GM23338 (cell line): ENCODE measurements around the gene MAS1L. TPM values are rescaled to one million over a fixed set of nuclear protein-coding genes. Genes with fewer than 3 reads are reported as not detected.

ENCODE experiments used
- ATAC-seq: fragments of 200-7000 bp; cut with Tn5 transposase; 3 replicates; pipeline ENCODE4 v1.9.1; 2020
- DNase-seq: peaks from one replicate; pipeline ENCODE4 v3.0.0-alpha.2; 2015; ENCODE audit warnings: low spot score
- H2AFZ ChIP-seq: fragments of 200-600 bp; sonication (generic); 2 replicates; pipeline ENCODE4 v1.8.0; 2016; ENCODE audit warnings: antibody characterized with exemption, mild to moderate bottlenecking, moderate library complexity
- H3F3A ChIP-seq: fragments of 200-600 bp; sonication (generic); replicated peaks from 2 replicates; pipeline ENCODE4 v1.8.0; 2017; ENCODE audit warnings: antibody characterized with exemption, mixed run types, low read depth
- H3K27ac ChIP-seq: fragments of 200-600 bp; sonication (generic); 2 replicates; pipeline ENCODE4 v1.6.1; 2016; ENCODE audit warnings: low read depth
- H3K27me3 ChIP-seq: fragments of 200-600 bp; sonication (generic); 2 replicates; pipeline ENCODE4 v1.8.0; 2016; ENCODE audit warnings: mild to moderate bottlenecking, mixed run types, moderate library complexity; ENCODE audit not compliant: insufficient read depth
- H3K36me3 ChIP-seq: fragments of 200-600 bp; sonication (generic); 2 replicates; pipeline ENCODE4 v1.8.0; 2016; ENCODE audit warnings: mild to moderate bottlenecking; ENCODE audit not compliant: insufficient read depth
- H3K4me1 ChIP-seq: fragments of 200-600 bp; sonication (generic); 2 replicates; pipeline ENCODE4 v1.8.0; 2016; ENCODE audit warnings: mild to moderate bottlenecking, moderate library complexity; ENCODE audit not compliant: insufficient read depth
- H3K4me2 ChIP-seq: fragments of 200-600 bp; sonication (generic); 2 replicates; pipeline ENCODE4 v1.7.1; 2017; ENCODE audit warnings: mixed run types
- H3K4me3 ChIP-seq: fragments of 200-600 bp; sonication (generic); 2 replicates; pipeline ENCODE4 v1.6.1; 2016; ENCODE audit warnings: mixed run types
- H3K79me2 ChIP-seq: fragments of 200-600 bp; sonication (generic); replicated peaks from 2 replicates; pipeline ENCODE4 v1.8.0; 2017; ENCODE audit warnings: mild to moderate bottlenecking; ENCODE audit not compliant: insufficient read depth
- H3K9me2 ChIP-seq: fragments of 200-600 bp; sonication (generic); 2 replicates; pipeline ENCODE4 v1.8.0; 2017; ENCODE audit not compliant: insufficient read depth
- H4K20me1 ChIP-seq: fragments of 200-600 bp; sonication (generic); replicated peaks from 2 replicates; pipeline ENCODE4 v1.8.0; 2017; ENCODE audit warnings: mild to moderate bottlenecking; ENCODE audit not compliant: insufficient read depth
- H3K27ac Mint-ChIP-seq: 2 replicates; pipeline ENCODE4 v1.8.0; 2020; ENCODE audit warnings: inconsistent platforms, mild to moderate bottlenecking, moderate library complexity, mixed read lengths
- H3K27me3 Mint-ChIP-seq: 3 replicates; pipeline ENCODE4 v1.8.0; 2022; ENCODE audit warnings: low read depth, mild to moderate bottlenecking, moderate library complexity, mixed read lengths, inconsistent platforms; ENCODE audit not compliant: insufficient read depth, poor library complexity
- H3K36me3 Mint-ChIP-seq: 3 replicates; pipeline ENCODE4 v1.8.0; 2021; ENCODE audit warnings: low read depth, mild to moderate bottlenecking, inconsistent platforms, moderate library complexity, mixed read lengths
- H3K4me1 Mint-ChIP-seq: 3 replicates; pipeline ENCODE4 v1.8.0; 2020; ENCODE audit warnings: mild to moderate bottlenecking, inconsistent platforms, mixed read lengths
- H3K4me3 Mint-ChIP-seq: 3 replicates; pipeline ENCODE4 v1.8.0; 2021; ENCODE audit warnings: moderate library complexity, mild to moderate bottlenecking, inconsistent platforms, mixed read lengths
- H3K9me3 Mint-ChIP-seq: 3 replicates; pipeline ENCODE4 v1.8.0; 2020; ENCODE audit warnings: moderate library complexity, mild to moderate bottlenecking, inconsistent platforms, mixed read lengths
- CREB1 ChIP-seq: fragments of 250-450 bp; sonication (Bioruptor Pico); IDR thresholded peaks from 2 replicates; pipeline ENCODE4 v1.5.0; 2020; ENCODE audit warnings: low read depth, mild to moderate bottlenecking, moderate library complexity
- EZH2 ChIP-seq: fragments of 200-600 bp; sonication (generic); IDR thresholded peaks from one replicate; pipeline ENCODE4 v1.8.0; 2017; ENCODE audit warnings: antibody characterized with exemption, mild to moderate bottlenecking, low read depth; ENCODE audit not compliant: unreplicated experiment
- EZH2phosphoT487 ChIP-seq: fragments of 200-600 bp; sonication (generic); IDR thresholded peaks from one replicate; pipeline ENCODE4 v1.8.1; 2018; ENCODE audit warnings: antibody characterized with exemption; ENCODE audit not compliant: unreplicated experiment
- NANOG ChIP-seq: IDR thresholded peaks from 2 replicates; pipeline ENCODE4 v1.6.1; 2016; ENCODE audit warnings: antibody characterized with exemption, borderline replicate concordance
- POLR2AphosphoS5 ChIP-seq: IDR thresholded peaks from 2 replicates; pipeline ENCODE4 v1.6.1; 2016; ENCODE audit warnings: antibody characterized with exemption, low read depth
- STAT1 ChIP-seq: IDR thresholded peaks from one replicate; pipeline ENCODE4 v1.6.1; 2016; ENCODE audit warnings: antibody characterized with exemption; ENCODE audit not compliant: unreplicated experiment
- ZNF114 ChIP-seq: fragments of 250-450 bp; sonication (Bioruptor Pico); IDR thresholded peaks from 2 replicates; pipeline ENCODE4 v1.5.0; 2020; ENCODE audit warnings: mild to moderate bottlenecking, moderate library complexity
- ZNF331 ChIP-seq: fragments of 250-450 bp; sonication (Bioruptor Pico); IDR thresholded peaks from 2 replicates; pipeline ENCODE4 v1.5.0; 2020; ENCODE audit warnings: low read depth, mild to moderate bottlenecking, moderate library complexity
- polyA plus RNA-seq: library from polyadenylated mRNA; unstranded; fragments of >200 nt; fragmentation: Nextera tagmentation; extraction: Ambion mirVana; gene quantifications from 2 replicates; pipeline ENCODE4 v1.2.1, GENCODE V29; 2016
- total RNA-seq: library from RNA; depleted of rRNA; stranded (reverse); fragments of >200 nt; shearing (Covaris generic); gene quantifications from 2 replicates; pipeline ENCODE4 v1.2.3, GENCODE V29; 2014
- TF ChIP-seq, protein P1 (sequence below): IDR thresholded peaks from 2 replicates; pipeline ENCODE4 v1.6.1; 2016; ENCODE audit warnings: antibody characterized with exemption
- TF ChIP-seq, protein P2 (sequence below), 2 experiments: fragments of 200-600 bp in 1 of 2; sonication (generic) in 1 of 2; conservative IDR thresholded peaks; 2 replicates each; pipeline versions ENCODE4 v1.5.1 to v1.6.1; 2016 to 2017; ENCODE audit warnings: antibody characterized with exemption in 2 of 2, low read depth in 2 of 2, mild to moderate bottlenecking in 2 of 2, moderate library complexity in 1 of 2
- TF ChIP-seq, protein P3 (sequence below): fragments of 250-450 bp; sonication (Bioruptor Pico); IDR thresholded peaks from 2 replicates; pipeline ENCODE4 v1.5.0; 2020; ENCODE audit warnings: mild to moderate bottlenecking, moderate library complexity
- TF ChIP-seq, protein P4 (sequence below): IDR thresholded peaks from one replicate; pipeline ENCODE4 v1.6.1; 2018; ENCODE audit warnings: antibody characterized with exemption; ENCODE audit not compliant: unreplicated experiment

MAS1L gene
- total and polyA plus RNA-seq, 2 experiments from 2014 or later = not detected

DNA sequence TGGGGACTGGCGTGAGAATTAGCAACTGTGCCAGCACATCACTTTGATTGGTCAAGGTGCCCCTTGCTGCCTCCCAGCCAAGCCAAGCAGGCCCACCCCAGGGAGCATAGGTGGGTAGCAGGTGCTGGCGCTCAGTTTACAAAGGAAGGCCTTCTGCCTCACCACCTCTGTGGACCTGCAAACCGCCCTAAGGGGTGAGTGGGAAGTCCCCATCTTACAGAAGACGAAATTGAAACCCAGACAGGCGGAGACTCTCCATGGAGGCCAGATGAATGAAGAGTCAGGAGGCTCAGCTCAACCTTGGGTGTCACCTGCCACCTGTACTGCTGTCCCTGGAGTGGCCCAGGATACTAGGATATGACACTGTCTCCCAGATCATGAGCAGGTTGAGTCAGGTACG, 21.5 kb upstream of the MAS1L start:
- TF ChIP-seq POLR2AphosphoS5 (no peak), EZH2 (no peak), ZNF114 (CRISPR knock-in tag) (no peak), EZH2phosphoT487 (no peak), STAT1 (no peak), ZNF331 (no peak), NANOG (no peak), CREB1 (CRISPR knock-in tag) (no peak)
- TF ChIP-seq, protein P1, sequence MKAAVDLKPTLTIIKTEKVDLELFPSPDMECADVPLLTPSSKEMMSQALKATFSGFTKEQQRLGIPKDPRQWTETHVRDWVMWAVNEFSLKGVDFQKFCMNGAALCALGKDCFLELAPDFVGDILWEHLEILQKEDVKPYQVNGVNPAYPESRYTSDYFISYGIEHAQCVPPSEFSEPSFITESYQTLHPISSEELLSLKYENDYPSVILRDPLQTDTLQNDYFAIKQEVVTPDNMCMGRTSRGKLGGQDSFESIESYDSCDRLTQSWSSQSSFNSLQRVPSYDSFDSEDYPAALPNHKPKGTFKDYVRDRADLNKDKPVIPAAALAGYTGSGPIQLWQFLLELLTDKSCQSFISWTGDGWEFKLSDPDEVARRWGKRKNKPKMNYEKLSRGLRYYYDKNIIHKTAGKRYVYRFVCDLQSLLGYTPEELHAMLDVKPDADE = no peak
- TF ChIP-seq, protein P2, sequence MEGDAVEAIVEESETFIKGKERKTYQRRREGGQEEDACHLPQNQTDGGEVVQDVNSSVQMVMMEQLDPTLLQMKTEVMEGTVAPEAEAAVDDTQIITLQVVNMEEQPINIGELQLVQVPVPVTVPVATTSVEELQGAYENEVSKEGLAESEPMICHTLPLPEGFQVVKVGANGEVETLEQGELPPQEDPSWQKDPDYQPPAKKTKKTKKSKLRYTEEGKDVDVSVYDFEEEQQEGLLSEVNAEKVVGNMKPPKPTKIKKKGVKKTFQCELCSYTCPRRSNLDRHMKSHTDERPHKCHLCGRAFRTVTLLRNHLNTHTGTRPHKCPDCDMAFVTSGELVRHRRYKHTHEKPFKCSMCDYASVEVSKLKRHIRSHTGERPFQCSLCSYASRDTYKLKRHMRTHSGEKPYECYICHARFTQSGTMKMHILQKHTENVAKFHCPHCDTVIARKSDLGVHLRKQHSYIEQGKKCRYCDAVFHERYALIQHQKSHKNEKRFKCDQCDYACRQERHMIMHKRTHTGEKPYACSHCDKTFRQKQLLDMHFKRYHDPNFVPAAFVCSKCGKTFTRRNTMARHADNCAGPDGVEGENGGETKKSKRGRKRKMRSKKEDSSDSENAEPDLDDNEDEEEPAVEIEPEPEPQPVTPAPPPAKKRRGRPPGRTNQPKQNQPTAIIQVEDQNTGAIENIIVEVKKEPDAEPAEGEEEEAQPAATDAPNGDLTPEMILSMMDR (conservative IDR thresholded peaks at IDR 0.05; ENCODE audit: low read depth in 2 of 2) = no peak
- TF ChIP-seq, protein P3, sequence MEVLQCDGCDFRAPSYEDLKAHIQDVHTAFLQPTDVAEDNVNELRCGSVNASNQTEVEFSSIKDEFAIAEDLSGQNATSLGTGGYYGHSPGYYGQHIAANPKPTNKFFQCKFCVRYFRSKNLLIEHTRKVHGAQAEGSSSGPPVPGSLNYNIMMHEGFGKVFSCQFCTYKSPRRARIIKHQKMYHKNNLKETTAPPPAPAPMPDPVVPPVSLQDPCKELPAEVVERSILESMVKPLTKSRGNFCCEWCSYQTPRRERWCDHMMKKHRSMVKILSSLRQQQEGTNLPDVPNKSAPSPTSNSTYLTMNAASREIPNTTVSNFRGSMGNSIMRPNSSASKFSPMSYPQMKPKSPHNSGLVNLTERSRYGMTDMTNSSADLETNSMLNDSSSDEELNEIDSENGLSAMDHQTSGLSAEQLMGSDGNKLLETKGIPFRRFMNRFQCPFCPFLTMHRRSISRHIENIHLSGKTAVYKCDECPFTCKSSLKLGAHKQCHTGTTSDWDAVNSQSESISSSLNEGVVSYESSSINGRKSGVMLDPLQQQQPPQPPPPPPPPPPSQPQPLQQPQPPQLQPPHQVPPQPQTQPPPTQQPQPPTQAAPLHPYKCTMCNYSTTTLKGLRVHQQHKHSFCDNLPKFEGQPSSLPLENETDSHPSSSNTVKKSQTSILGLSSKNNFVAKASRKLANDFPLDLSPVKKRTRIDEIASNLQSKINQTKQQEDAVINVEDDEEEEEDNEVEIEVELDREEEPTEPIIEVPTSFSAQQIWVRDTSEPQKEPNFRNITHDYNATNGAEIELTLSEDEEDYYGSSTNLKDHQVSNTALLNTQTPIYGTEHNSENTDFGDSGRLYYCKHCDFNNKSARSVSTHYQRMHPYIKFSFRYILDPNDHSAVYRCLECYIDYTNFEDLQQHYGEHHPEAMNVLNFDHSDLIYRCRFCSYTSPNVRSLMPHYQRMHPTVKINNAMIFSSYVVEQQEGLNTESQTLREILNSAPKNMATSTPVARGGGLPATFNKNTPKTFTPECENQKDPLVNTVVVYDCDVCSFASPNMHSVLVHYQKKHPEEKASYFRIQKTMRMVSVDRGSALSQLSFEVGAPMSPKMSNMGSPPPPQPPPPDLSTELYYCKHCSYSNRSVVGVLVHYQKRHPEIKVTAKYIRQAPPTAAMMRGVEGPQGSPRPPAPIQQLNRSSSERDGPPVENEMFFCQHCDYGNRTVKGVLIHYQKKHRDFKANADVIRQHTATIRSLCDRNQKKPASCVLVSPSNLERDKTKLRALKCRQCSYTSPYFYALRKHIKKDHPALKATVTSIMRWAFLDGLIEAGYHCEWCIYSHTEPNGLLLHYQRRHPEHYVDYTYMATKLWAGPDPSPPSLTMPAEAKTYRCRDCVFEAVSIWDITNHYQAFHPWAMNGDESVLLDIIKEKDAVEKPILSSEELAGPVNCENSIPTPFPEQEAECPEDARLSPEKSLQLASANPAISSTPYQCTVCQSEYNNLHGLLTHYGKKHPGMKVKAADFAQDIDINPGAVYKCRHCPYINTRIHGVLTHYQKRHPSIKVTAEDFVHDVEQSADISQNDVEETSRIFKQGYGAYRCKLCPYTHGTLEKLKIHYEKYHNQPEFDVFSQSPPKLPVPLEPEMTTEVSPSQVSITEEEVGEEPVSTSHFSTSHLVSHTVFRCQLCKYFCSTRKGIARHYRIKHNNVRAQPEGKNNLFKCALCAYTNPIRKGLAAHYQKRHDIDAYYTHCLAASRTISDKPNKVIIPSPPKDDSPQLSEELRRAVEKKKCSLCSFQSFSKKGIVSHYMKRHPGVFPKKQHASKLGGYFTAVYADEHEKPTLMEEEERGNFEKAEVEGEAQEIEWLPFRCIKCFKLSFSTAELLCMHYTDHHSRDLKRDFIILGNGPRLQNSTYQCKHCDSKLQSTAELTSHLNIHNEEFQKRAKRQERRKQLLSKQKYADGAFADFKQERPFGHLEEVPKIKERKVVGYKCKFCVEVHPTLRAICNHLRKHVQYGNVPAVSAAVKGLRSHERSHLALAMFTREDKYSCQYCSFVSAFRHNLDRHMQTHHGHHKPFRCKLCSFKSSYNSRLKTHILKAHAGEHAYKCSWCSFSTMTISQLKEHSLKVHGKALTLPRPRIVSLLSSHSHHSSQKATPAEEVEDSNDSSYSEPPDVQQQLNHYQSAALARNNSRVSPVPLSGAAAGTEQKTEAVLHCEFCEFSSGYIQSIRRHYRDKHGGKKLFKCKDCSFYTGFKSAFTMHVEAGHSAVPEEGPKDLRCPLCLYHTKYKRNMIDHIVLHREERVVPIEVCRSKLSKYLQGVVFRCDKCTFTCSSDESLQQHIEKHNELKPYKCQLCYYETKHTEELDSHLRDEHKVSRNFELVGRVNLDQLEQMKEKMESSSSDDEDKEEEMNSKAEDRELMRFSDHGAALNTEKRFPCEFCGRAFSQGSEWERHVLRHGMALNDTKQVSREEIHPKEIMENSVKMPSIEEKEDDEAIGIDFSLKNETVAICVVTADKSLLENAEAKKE (CRISPR knock-in tag) = no peak
- TF ChIP-seq, protein P4, sequence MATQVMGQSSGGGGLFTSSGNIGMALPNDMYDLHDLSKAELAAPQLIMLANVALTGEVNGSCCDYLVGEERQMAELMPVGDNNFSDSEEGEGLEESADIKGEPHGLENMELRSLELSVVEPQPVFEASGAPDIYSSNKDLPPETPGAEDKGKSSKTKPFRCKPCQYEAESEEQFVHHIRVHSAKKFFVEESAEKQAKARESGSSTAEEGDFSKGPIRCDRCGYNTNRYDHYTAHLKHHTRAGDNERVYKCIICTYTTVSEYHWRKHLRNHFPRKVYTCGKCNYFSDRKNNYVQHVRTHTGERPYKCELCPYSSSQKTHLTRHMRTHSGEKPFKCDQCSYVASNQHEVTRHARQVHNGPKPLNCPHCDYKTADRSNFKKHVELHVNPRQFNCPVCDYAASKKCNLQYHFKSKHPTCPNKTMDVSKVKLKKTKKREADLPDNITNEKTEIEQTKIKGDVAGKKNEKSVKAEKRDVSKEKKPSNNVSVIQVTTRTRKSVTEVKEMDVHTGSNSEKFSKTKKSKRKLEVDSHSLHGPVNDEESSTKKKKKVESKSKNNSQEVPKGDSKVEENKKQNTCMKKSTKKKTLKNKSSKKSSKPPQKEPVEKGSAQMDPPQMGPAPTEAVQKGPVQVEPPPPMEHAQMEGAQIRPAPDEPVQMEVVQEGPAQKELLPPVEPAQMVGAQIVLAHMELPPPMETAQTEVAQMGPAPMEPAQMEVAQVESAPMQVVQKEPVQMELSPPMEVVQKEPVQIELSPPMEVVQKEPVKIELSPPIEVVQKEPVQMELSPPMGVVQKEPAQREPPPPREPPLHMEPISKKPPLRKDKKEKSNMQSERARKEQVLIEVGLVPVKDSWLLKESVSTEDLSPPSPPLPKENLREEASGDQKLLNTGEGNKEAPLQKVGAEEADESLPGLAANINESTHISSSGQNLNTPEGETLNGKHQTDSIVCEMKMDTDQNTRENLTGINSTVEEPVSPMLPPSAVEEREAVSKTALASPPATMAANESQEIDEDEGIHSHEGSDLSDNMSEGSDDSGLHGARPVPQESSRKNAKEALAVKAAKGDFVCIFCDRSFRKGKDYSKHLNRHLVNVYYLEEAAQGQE = no peak

More for the DNA sequence above, 21.5 kb upstream of the MAS1L start:
- peaks cover 21% of the 10 kb centered on the region; the same call in 1 of the 2 replicates for H3K9me2 ChIP-seq
- no peaks in the 10 kb centered on the region for H3K79me2 ChIP-seq
- Mint-ChIP-seq H3K4me3 (no peak overlapping the region), H3K9me3 (no peaks in the 10 kb centered on the region; the same call in 2 of the 3 replicates), H3K27ac (no peak overlapping the region), H3K36me3 (no peaks in the 10 kb centered on the region; the same call in 2 of the 3 replicates), H3K27me3 (no peaks in the 10 kb centered on the region), H3K4me1 (peaks cover 7% of the 10 kb centered on the region)
- H3K36me3 ChIP-seq = no peaks in the 10 kb centered on the region
- no peak overlapping the region for H3K4me3 ChIP-seq
- no peaks in the 10 kb centered on the region for H3K27me3 ChIP-seq
- no peak overlapping the region for H3K27ac ChIP-seq
- no peak overlapping the region for H3K4me2 ChIP-seq
- H2AFZ ChIP-seq = no peak overlapping the region
- H3F3A ChIP-seq = no peaks in the 10 kb centered on the region
- ATAC-seq (no peak), DNase-seq (no peak)
- H4K20me1 ChIP-seq = no peaks in the 10 kb centered on the region; the same call in 1 of the 2 replicates
- no peaks in the 10 kb centered on the region for H3K4me1 ChIP-seq
